K562 (cell line): ENCODE data around the gene CTPS2. TPM values are rescaled to one million over a fixed set of nuclear protein-coding genes. Genes with fewer than 3 reads are reported as not detected.

ENCODE experiments used
- ATAC-seq: fragments of 200-7000 bp; cut with Tn5 transposase; 3 replicates; pipeline ENCODE4 v1.9.1; 2020; ENCODE audit warnings: moderate library complexity
- BruUV-seq: library from RNA; stranded (reverse); fragments of 400-500 nt; replicated peaks from 2 replicates; lab custom pipeline; 2021; lab: Mats Ljungman, UMichigan
- CTCF ChIA-PET: fragments of 300-600 bp; formaldehyde crosslinking; extraction: SDS; loops from one replicate; lab custom pipeline; 2021; ENCODE audit warnings: low intra/inter-chr PET ratio; lab: Yijun Ruan, JAX
- POLR2A ChIA-PET: fragments of 300-600, 350-650 bp; sonication (Branson Sonifier 250); formaldehyde crosslinking; extraction: SDS; loops from one replicate; lab custom pipeline; 2021; ENCODE audit warnings: antibody characterized with exemption, inconsistent platforms; lab: Yijun Ruan, JAX
- DNase-seq, 4 experiments: peaks; one replicate each; pipeline versions ENCODE4 v3.0.0 to v3.0.0-alpha.2; 2011 to 2018; ENCODE audit warnings: low spot score in 3 of 4, mixed read lengths in 3 of 4; ENCODE audit errors: extremely low read depth in 1 of 4
- FAIRE-seq: peaks from 2 replicates; lab custom pipeline; 2011; peaks lifted over from hg19 to GRCh38; lab: Jason Lieb, UNC
- H2AFZ ChIP-seq: 2 replicates; pipeline ENCODE4 v1.6.0; 2011; ENCODE audit warnings: low read depth, low read length, control low read depth, inconsistent platforms
- H3K27ac ChIP-seq: fragments of 200-600 bp; 3 replicates; pipeline ENCODE4 v1.8.0; 2011; ENCODE audit warnings: low read depth, mild to moderate bottlenecking, control low read depth, inconsistent platforms, low read length, moderate library complexity, mixed read lengths; ENCODE audit errors: extremely low read depth
- H3K27me3 ChIP-seq, 2 experiments: fragments of 300-600 bp in 1 of 2; 2 replicates in 1 of 2; 3 replicates in 1 of 2; pipeline versions ENCODE4 v1.6.0 to v1.8.0; 2011; ENCODE audit warnings: inconsistent platforms in 2 of 2, low read length in 2 of 2, mild to moderate bottlenecking in 1 of 2, mixed read lengths in 1 of 2, moderate library complexity in 1 of 2; ENCODE audit not compliant: control insufficient read depth in 2 of 2, insufficient read depth in 2 of 2
- H3K36me3 ChIP-seq: fragments of 300-600 bp; 3 replicates; pipeline ENCODE4 v1.8.0; 2011; ENCODE audit warnings: mild to moderate bottlenecking, low read length, inconsistent platforms; ENCODE audit not compliant: control insufficient read depth, insufficient read depth
- H3K4me1 ChIP-seq, 2 experiments: fragments of 200-600 bp in 1 of 2; replicated peaks in 1 of 2; 2 replicates in 1 of 2; 3 replicates in 1 of 2; pipeline versions ENCODE4 v1.5.1 to v1.8.0; 2011; ENCODE audit warnings: inconsistent platforms in 2 of 2, low read length in 2 of 2, mild to moderate bottlenecking in 1 of 2, mixed read lengths in 1 of 2, moderate library complexity in 1 of 2; ENCODE audit not compliant: control insufficient read depth in 2 of 2, insufficient read depth in 2 of 2
- H3K4me2 ChIP-seq: 2 replicates; pipeline ENCODE4 v1.6.1; 2011; ENCODE audit warnings: low read length, control low read depth, inconsistent platforms, mixed read lengths; ENCODE audit not compliant: insufficient read depth
- H3K4me3 ChIP-seq: fragments of 200-600 bp; sonication (generic), shearing (Covaris generic); 2 replicates; pipeline ENCODE4 v1.5.1; 2016; ENCODE audit warnings: control low read depth, inconsistent platforms
- H3K79me2 ChIP-seq: fragments of 200-600 bp; 3 replicates; pipeline ENCODE4 v1.8.0; 2011; ENCODE audit warnings: low read length, inconsistent platforms; ENCODE audit not compliant: control insufficient read depth, insufficient read depth
- H3K9ac ChIP-seq, 2 experiments: 2 replicates each; pipeline versions ENCODE4 v1.6.0 to v1.6.1; 2011; ENCODE audit warnings: low read depth in 2 of 2, low read length in 2 of 2, control low read depth in 1 of 2, inconsistent platforms in 1 of 2, mild to moderate bottlenecking in 1 of 2, mixed read lengths in 1 of 2; ENCODE audit not compliant: insufficient read depth in 1 of 2
- H3K9me1 ChIP-seq: one replicate; pipeline ENCODE4 v1.6.0; 2011; ENCODE audit warnings: inconsistent platforms, mild to moderate bottlenecking, low read length, moderate library complexity; ENCODE audit not compliant: control insufficient read depth, insufficient read depth
- H3K9me3 ChIP-seq: replicated peaks from 2 replicates; pipeline ENCODE4 v1.5.1; 2011; ENCODE audit warnings: low read depth, low read length, inconsistent platforms; ENCODE audit not compliant: control insufficient read depth, insufficient read depth
- H4K20me1 ChIP-seq: replicated peaks from 2 replicates; pipeline ENCODE4 v1.6.1; 2011; ENCODE audit warnings: low read length, inconsistent platforms, mixed read lengths; ENCODE audit not compliant: control insufficient read depth, insufficient read depth
- FOSL1 ChIP-seq: fragments of 200-800 bp; sonication (Bioruptor generic); conservative IDR thresholded peaks from 2 replicates; pipeline ENCODE4 v1.6.1; 2016; ENCODE audit warnings: missing genetic modification characterization, missing compliant biosample characterization
- MAFK ChIP-seq: IDR thresholded peaks from 2 replicates; pipeline ENCODE4 v1.6.1; 2011; ENCODE audit warnings: low read length, improper control_type of control experiment
- MCM3 ChIP-seq: fragments of 450-650 bp; IDR thresholded peaks from 2 replicates; pipeline ENCODE4 v1.6.1; 2016
- NFE2L1 ChIP-seq: fragments of 450-650 bp; IDR thresholded peaks from 2 replicates; pipeline ENCODE4 v1.6.1; 2016; ENCODE audit warnings: missing genetic modification characterization, low read depth, mild to moderate bottlenecking, missing compliant biosample characterization, moderate library complexity, borderline replicate concordance
- RUNX1 ChIP-seq: sonication (generic); IDR thresholded peaks from 2 replicates; pipeline ENCODE4 v1.6.1; 2016; ENCODE audit warnings: antibody characterized with exemption, low read depth
- ZFP30 ChIP-seq: fragments of 250-450 bp; sonication (Bioruptor Pico); IDR thresholded peaks from 2 replicates; pipeline ENCODE4 v1.8.0; 2022; ENCODE audit warnings: moderate library complexity, mild to moderate bottlenecking, inconsistent platforms, borderline replicate concordance
- ZNF124 ChIP-seq: sonication (generic); formaldehyde crosslinking; IDR thresholded peaks from 2 replicates; pipeline ENCODE4 v1.8.1; 2022; ENCODE audit warnings: missing genetic modification reagents
- ZNF644 ChIP-seq: fragments of 200-800 bp; sonication (Bioruptor generic); IDR thresholded peaks from 2 replicates; pipeline ENCODE4 v1.6.1; 2016; ENCODE audit warnings: low read depth, missing genetic modification characterization, missing compliant biosample characterization
- WGBS: fragments of 100-300 bp; shearing (Covaris generic); methylation state at CpG from one replicate; pipeline ENCODE4 v1.1.6; 2016; ENCODE audit warnings: low coverage, mixed read lengths; ENCODE audit not compliant: insufficient coverage; ENCODE audit errors: missing lambda C conversion rate; 5-methylcytosine and 5-hydroxymethylcytosine counted together
- in situ Hi-C: fragments of 300-500 bp; cut with MboI; formaldehyde crosslinking; loops from 4 replicates; pipeline ENCODE4 v1.15.0; 2018; ENCODE audit warnings: inconsistent platforms, mixed read lengths
- intact Hi-C: fragments of 100-400 bp; cut with micrococcal nuclease; formaldehyde crosslinking; loops from 2 replicates; pipeline ENCODE4 v1.14.2; 2022
- polyA plus RNA-seq, 8 experiments: library from polyadenylated mRNA; depleted of rRNA in 4 of 8; stranded (reverse) in 5 of 8; unstranded in 3 of 8; fragments of >200 nt; fragmentation: Nextera tagmentation in 2 of 8; fragmentation: Illumina TruSeq in 1 of 8; extraction: Ambion mirVana in 2 of 8; extraction: Trizol in 1 of 8; gene quantifications; 2 replicates each; pipeline versions ENCODE4 v1.2.1 to v1.2.3, GENCODE V29; 2011 to 2014; ENCODE audit warnings: inconsistent platforms in 1 of 8, missing spikeins in 1 of 8
- total RNA-seq, 7 experiments: library from RNA; depleted of rRNA in 6 of 7; stranded (reverse); fragments of >200 nt in 6 of 7; fragmentation: Illumina TruSeq in 2 of 7; extraction: Trizol in 2 of 7; gene quantifications; 2 replicates each; pipeline versions ENCODE4 v1.2.1 to v1.2.3, GENCODE V29; 2011 to 2021; ENCODE audit warnings: low replicate concordance in 1 of 7
- TF ChIP-seq, protein P1 (sequence below): sonication (generic); formaldehyde crosslinking; IDR thresholded peaks from 2 replicates; pipeline ENCODE4 v1.9.0; 2022; ENCODE audit warnings: mild to moderate bottlenecking, missing genetic modification reagents

Gene CTPS2
- total and polyA plus RNA-seq, 9 of the 15 experiments (the other 6 are each of a cell fraction or from before 2014, with no cell fraction given), result 5.4 to 19.5 (median 14.1) TPM

- H3K27me3 ChIP-seq, result no peaks in the 10 kb centered on the region
- intact Hi-C loops, result no loop called here
- H2AFZ ChIP-seq, result no peak overlapping the region
- no peaks in the 10 kb centered on the region for H3K9me1 ChIP-seq
- no peak for DNase-seq
- no peaks in the 10 kb centered on the region for H3K36me3 ChIP-seq
- no peaks in the 10 kb centered on the region for H3K4me1 ChIP-seq
- TF ChIP-seq, protein P1, sequence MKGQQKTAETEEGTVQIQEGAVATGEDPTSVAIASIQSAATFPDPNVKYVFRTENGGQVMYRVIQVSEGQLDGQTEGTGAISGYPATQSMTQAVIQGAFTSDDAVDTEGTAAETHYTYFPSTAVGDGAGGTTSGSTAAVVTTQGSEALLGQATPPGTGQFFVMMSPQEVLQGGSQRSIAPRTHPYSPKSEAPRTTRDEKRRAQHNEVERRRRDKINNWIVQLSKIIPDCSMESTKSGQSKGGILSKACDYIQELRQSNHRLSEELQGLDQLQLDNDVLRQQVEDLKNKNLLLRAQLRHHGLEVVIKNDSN (CRISPR knock-in tag), result no peak
- TF ChIP-seq MCM3, result no peak
- no peak for TF ChIP-seq MAFK
- TF ChIP-seq ZNF124, result no peak
- TF ChIP-seq RUNX1, result no peak
- no peak for TF ChIP-seq NFE2L1 (tag)
- TF ChIP-seq ZFP30, result no peak
- TF ChIP-seq ZNF644 (tag), result no peak
- no peak for TF ChIP-seq FOSL1 (tag)
- TF ChIP-seq, all 486 proteins: peak for 0
- Histone ChIP-seq H3K4me3 (no peak overlapping the region), H3K9me3 (no peaks in the 10 kb centered on the region), H3K79me2 (no peaks in the 10 kb centered on the region), H4K20me1 (no peaks in the 10 kb centered on the region), H3K9ac (no peak overlapping the region), H3K4me2 (no peak overlapping the region), H3K27ac (no peak overlapping the region)
- ATAC-seq, result no peak
- no TSS peak for BruUV-seq
- ChIA-PET CTCF (no interaction called here), POLR2A (no interaction called here)
- FAIRE-seq, result no peak
- in situ Hi-C loops, result loop anchor here (25.0 kb wide), 1 partner anchor 391 kb away; no protein-coding TSS in a partner anchor
- WGBS, result 68% methylated on average over 6 of the region's 7 CpGs
Observed at GRCh38 chrX:16653424-16653823, 59.0 kb downstream of the CTPS2 start.
